GM21825 (cell line): ENCODE results near the gene CASKIN1.

Experiments
- ATAC-seq: cut with Tn5 transposase; IDR thresholded peaks from one replicate; pipeline ENCODE4 v1.9.1; 2021; ENCODE audit warnings: mild to moderate bottlenecking, moderate library complexity; ENCODE audit not compliant: unreplicated experiment

The CASKIN1 gene

DNA sequence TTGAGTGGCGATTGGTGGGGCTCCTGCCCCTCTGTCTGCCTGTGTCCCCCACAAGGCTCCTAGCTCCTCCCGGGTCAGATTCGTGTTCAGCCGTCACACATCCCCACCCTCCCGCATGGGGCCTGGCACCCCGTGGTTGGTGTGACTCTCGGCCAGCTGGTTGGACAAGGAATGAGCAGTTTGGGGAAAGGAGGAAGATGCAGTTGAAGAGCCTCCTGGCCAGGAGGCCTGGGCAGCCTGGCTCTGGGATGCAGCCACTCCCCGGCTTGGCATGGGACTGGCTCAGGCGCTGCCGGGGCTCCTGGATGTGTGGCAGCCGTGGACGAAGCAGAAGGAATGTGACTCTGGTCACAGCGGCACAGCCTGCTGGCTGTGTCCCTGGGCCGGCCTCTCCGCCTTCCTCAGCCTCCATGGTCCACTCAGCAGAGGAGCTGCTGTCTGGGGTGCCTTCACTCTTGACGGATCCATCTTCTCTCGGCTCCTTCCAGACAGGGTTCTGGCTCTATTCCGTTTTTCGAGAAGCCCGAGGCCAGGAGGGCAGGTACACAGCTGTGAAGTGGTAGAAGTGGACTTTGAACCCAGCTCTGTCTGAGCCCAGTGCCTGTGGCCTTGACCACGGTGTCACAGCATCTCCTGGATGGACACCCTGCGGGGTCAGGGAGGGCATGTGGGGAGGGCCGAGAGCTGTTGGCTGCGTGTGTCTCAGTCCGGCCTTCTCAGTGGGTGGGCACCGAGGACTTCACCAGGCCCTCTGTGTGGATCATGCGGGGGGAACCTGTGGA, 38.7 kb downstream of the CASKIN1 start:
- ATAC-seq: no peak

DNA sequence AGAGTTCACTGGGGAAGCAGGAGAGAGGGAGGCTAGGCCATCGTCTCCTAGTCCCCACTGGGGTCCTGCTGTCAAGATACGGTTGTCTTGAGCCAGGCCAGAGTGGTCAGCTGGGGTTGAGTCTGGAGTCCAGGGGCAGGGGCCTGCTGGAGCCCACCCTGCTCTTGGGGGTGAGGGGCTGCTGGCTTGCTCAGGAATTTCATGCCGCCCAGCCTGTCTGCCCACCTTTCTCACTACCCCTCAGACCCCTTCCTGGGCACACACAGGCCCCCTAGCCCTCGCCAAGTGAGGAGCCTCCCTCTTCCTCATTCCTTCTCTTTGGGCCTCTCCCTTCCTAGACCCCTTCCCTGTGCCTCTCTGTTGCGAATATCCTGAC, 39.6 kb downstream of the CASKIN1 start:
- ATAC-seq: no peak

DNA sequence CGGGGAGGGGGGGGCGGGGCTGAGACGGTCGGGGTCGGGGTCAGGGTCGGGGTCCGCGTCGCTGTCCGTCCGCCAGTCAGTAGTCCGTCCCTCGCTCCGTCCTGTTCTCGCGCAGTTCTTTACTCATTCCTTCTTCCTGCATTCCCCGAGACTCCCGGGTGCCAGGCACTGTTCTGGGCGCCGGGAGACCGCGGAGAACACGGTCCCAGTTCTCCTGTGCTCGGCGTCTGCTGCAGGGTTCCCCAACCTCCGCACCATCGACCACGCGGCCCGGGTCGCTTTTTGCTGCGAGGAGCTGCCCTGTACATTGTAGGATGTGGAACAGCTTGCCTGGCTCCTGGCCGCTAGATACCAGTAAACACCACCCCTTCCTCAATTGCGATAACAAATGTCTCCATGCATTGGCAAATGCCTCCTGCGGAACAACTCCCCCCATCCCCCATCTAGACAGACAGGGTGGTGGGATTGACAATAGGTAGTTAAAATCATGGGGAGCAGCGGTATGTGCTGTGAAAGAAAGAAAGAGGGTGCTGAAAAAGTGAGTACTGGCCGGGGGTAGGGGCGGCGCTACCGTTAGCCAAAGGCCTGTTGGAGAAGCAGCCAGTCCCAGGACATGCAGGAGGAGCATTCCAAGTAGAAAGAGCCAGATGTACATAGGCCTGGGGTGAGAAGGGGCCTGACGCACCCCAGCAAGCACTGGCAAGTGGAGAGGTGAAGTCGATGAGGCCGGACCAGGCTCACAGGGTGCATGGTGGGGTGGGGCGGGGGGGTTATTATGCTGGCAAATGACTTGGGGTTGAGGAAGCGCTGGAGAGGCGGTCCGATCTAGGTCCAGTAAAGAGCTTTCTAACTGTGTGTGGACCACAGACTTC, 40.2 kb downstream of the CASKIN1 start:
- no peak for ATAC-seq

DNA sequence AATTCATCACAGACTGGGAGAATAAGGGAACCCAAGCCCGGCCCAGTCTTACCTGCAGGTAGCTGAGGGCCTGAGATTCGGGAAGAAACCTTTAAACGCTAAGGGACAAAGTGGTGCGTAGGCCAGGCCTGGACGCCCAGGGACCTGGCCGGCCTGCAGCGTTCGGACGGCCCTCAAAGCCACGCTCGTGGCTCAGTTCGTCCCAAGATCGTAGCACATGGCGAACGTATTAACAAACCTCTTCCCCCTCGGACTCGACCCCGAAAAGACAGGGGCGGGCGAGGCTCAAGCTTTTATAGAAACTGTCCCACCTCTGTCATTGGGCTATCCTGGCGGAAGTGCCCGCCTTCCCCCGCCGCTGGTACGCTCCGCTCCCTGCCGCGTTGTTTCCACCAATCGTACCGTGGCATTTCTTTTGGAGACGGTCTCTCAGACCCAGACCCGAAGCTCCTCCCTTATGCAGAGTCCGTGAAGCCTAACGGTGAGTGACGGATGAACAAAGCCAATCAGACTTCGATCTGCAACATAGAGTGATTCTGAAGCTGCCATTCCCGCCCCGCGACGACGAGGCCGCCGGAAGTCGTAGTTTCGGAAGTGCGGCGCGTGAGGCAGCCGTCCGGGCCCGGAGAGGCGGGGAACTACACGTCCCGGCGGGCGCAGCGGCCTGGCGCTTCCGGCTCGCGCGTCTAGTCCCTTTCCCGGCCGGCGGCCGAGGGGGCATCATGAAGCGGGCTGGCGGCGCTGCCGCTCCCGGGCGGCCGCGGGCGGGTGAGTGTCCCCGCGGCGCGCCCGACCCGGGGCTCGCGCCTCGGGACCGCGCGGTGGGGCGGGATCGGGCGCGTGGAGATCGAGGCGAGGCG, 41.1 kb downstream of the CASKIN1 start, which contains the start of gene TRAF7:
Gene TRAF7, plus strand, starts transcription at position 692 of the 860 bp plus-strand sequence. CDS start 8,139 bp downstream, outside the sequence.
- peak; percentile 83 for ATAC-seq

DNA sequence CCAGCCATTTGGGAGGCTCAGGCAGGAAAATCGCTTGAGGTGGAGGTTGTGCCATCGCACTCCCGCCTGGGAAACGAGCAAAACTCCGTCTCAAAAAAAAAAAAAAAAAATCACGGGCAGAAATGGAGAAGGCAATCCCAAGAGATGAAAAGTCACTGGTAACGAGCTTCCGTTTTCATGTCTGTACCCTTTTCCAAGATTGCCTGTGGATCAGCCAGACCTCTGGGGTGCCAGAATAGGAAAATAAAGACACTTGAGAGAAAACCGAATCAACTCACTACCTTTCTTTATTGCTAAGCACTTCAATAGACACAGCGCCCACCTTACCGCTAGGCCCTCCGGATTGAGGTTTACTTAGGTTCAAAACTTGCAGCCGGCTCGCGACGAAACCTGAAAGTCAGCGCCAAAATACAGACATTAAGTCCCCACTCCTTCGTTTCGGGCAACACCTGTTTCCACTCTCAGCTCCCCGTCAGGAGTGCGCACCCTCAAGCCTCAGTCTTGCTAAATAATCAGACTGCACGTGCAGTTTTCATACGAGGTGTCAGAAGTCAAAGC, 41.8 kb downstream of the CASKIN1 start:
- no peak for ATAC-seq

DNA sequence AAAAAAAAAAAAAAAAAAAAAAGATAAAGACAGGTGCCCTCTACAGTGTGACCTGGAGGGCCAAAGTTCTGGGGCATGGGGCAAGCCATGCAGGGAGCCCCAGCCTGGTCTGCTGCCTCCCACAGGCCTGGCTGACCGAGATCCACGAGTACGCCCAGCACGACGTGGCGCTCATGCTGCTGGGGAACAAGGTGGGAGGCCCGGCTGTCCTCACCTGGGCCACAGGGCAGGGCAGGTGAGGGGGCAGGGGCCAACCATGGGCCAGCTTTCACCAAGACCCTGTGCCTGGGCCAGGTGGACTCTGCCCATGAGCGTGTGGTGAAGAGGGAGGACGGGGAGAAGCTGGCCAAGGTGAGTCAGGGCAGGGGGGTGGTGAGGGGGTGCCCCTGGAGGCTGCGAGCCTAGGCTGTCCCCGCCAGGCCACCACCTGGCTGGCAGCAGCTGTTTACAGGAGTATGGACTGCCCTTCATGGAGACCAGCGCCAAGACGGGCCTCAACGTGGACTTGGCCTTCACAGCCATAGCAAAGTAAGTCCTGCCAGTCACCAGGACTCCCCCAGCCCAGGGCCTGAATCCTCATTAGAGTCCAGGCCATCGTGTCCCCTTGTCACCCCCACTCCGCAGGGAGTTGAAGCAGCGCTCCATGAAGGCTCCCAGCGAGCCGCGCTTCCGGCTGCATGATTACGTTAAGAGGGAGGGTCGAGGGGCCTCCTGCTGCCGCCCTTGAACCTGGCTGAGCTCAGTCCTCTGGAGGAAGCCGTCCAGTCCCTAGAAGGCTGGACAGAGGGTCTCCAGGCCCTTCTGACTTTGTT, 43.5 kb downstream of the CASKIN1 start:
- ATAC-seq: no peak

DNA sequence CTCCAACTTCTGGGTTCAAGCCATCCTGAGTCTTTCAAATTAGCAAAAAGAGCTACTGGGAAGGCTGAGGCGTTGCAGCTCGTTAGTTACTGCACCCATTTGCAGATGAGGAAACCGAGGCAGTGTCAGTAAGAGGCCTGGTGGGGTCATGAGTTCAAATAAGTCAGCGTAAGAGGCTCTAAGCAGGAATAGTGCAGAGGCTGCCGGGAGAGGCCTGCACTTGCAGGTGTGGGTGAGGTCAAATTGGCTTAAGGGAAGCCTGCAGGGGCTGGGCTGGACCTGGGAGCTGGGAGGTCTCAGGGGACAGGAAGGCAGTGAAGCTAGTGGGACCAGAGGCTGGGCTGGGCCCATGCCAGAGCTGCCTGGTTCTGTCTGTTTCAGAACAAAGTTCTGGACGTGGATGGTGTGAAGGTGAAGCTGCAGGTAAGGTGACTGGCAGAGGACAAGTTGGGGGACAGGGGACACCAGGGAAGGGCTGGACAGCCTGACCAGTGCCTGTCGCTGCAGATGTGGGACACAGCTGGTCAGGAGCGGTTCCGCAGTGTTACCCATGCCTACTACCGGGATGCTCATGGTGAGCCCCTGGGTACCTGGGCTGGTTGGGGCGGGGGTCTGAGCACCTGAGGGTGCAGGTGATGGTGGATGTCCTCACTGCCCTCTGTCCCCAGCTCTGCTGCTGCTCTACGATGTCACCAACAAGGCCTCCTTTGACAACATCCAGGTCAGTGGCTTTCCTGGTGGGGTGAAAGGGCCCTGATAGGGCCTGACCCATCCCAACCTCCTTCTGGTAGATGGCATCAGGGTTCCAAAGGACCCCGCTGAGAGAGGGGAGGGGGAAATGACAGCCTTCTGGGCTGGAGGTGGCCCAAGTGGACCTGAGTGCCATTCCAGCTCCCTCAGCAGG, 45.0 kb downstream of the CASKIN1 start:
- no peak for ATAC-seq

DNA sequence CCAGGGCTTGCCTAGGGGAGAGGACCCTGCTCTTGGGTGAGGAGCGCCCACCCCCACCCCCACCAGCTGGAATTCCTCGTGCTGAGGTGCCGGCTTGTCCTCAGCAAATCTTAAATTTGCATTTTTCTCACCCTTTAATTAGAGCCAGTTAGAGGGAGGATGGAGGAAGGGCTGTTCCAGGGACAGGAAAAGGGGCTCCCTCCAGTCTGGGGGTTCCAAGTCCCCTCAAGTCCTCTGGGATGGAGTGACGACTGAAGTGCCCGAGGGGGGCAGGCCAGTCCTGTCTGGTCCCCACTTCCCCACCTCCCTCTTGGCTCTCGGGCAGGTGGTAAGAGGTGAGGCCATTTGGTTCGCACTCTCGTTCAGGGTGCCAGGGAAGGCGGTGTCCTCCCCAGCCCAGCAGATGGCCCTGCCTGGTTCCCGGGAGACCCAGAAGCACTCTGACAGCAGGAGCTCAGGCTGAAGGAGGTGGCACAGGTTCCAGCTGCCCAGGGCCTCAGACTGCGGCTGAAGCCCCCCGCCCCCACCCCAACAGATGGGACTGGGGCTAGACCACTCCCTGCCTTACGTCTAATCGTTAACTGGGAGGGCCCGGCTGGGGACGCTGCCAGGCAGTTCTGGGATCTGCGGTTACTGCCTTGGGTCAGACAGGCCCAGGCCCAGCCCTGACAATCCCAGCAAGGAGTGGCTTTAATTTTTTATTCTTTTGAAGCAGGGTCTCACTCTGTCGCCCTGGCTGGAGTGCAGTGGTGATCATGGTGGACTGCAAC, 45.8 kb downstream of the CASKIN1 start:
- no peak for ATAC-seq

DNA sequence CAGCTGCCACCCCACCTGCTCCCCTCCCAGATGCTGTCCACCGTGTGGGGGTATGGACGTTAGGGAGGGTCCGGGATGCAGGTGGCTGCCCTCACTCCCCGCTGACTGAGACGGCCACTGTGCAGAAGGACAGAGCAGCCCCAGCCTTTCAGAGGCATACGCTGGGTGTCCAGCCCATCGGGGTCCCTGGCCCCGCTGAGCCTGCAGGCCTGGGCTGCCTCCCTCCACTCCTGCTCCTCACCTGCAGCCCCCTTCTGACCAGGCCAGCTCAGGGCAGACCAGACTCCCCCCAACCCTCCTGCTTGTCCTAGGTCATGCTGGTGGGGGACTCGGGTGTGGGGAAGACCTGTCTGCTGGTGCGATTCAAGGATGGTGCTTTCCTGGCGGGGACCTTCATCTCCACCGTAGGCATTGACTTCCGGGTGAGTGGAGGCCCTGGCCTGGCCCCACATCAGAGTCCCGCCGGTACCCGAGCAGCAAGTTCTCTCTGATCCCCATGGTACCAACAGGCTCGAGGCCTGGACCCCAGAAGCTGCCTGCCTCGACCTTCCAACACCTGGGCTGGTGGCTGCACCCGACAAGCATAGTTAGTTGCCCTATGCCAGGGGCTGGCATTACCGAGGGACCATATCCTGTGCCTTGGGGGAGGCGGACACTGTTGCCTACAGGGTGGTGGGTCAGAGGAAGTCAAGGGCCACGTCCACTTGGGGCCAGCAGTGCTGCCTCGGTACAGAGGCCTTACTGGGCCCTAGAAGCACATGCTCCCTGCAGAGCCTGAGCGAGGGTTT, 46.6 kb downstream of the CASKIN1 start:
- ATAC-seq: no peak

DNA sequence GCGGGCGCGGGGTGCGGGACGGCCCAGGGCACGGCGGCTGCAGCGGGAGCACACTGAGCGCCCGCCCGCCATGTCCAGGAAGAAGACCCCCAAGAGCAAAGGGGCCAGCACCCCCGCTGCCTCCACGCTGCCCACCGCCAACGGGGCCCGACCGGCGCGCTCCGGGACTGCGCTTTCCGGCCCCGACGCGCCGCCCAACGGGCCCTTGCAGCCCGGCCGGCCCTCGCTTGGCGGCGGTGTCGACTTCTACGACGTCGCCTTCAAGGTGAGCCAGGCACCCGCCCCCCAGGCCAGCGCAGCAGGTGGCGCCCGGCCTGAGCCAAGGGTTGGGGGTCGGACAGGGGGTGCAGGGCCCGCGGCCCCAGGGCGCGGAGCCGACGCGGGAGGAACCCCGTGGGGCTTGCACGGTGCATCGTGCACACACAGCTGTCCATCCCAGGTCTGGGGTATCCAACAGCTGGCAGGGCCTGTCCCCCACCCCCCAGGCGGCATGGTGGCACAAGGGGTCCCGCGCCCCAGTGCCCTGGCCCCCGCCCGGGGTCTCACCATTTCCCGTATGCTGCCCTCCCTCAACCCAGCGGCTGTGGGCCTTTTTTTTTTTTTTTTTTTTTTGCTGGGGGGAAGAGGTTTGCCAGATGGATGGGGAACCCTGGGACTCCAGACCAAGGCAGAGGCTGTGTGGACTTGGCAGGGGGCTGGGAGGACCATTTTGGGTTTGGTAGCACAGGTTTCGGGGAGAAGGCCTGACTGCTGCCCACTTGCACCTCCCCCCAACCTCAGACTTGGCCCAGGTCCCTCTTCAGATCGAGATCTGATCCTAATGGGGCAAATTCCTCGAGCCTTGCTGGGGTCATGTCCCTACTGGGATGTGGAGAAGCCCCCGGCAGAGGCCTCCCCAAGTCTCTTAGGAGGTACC, 47.4 kb downstream of the CASKIN1 start:
- ATAC-seq: no peak

DNA sequence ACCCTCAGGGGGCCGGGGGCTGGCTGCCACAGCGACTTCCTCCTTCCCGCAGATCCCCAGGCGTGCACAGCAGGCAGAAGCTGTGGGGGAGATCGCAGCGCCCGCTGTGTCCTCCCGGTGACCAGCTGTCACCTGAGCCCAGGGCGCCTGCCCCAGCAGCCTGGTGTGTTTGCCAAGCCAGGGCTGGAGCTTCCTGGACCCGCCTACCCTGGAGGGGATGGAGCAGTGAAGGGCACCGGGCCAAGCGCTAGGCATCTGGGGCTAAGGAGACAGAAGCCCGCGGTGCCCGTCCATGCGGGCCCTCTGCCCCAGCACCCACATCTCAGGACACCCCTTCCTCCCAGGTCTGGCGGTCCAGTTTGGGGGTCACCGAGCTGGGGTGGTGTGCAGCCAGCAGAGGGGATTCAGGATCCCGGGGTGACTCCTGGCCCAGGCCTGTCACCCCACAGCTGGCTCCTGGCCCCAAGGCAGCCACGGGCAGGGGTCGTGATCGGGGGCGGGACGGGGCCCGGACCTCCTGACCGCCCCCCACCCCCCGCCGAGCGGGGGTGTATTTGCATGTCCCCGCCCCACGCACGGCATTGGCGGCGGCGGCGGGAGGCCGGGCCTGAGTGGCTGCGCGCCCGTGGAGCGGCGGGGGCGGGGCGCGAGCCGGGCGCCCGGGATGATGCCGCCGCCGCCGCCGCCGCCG, 48.3 kb downstream of the CASKIN1 start, which contains the start of gene RAB26:
Gene RAB26, plus strand, starts transcription at position 645 of the 691 bp plus-strand sequence. CDS start 159 bp downstream, outside the sequence.
- no peak for ATAC-seq

DNA sequence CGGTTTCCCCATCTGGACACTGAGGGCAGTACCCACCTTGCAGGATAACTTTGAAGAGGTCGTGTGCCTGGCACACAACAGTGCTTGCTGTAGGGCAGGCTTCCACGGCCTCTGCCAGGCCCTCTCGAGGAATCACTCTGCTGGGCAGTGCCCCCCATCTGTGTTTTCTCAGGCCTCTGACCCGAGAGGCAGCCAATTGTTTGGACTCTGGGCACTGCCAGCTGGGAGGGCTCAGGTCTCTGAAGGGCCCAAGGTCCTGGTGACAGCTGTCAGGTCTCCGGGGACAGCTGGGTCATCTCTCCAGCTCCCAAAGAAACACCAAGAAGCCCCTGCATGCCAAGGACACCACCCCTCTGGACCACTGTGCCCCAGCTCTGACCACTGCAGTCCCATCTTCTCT, 49.0 kb downstream of the CASKIN1 start:
- no peak for ATAC-seq

DNA sequence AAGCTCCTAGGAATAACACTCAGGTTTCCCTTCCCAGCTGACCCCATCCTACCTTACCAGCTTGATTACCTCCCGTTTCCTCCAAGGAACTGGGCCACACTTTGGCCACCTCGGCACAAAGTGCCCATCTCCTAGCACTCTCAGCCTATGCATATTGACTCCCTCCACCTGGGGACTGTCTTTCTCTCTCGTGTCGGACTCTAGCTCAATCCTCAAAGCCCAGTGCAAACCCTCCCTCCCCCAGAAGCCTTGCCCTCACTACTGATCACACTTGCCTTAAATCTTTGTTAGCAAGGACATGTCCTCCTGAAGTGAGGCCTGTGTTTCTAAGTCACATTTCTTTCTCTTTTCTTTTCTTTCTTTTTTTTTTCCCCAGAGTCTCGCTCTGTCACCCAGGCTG, 50.6 kb downstream of the CASKIN1 start:
- ATAC-seq: no peak

DNA sequence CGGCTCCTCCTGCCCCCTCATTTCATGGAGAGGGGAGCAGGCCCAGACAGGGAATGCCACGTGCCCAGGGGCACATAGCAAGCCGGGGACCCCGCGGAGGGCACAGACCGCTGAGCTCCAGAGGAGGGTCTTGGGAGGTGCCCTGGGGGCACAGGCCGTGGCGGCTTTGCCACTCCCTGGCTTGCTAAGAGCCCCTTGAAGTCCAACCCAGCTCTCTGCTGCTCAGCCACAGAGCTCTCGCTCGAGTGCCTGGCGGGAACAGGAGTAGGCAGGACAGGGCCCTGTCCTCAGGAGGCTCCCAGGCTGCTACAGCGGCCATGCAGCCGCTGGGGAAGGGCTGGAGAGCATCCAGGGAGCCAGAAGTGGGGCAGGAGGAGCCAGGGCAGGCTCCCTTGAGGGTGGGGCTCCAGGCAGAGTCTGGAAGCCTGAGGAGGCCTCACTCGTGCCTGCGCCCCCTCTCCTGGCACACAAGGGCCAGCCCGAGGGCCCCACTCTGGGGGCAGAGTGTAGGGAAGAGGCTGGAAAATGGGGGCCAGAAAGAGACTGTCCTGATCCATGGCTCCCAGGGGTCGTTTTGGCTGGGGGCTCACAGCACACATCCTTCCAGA, 52.4 kb downstream of the CASKIN1 start:
- ATAC-seq: no peak
